SKM-1 (cell line): ENCODE measurements around the gene ITSN1.
"Not testable (repeated sequence)": the region's sequence is repeated elsewhere in the genome, so short reads cannot be mapped to it uniquely, and the experiment has no call there.

Source experiments
- DNase-seq: peaks from one replicate; lab custom pipeline; 2025; ENCODE audit not compliant: unreplicated experiment; lab: John Stamatoyannopoulos, UW

ITSN1 gene

DNA sequence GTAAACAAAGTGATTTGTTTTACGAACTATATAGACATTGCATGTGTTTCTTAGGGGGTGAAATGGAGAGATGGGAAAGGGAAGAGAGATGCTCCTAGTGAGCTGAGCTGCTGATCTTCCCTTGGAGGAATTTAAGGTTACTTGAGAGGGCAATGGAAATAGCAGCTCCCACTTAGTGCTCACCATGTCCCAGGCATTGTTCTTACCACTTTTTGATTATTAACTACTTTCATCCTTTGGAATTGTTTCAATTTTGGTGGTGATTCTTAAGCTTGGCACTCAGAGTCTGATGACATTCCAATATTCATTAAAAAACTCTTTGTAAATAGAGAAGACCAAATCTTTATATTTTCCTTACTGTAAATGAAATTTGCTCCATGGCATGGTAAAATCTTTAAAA lies 124.9 kb downstream of the ITSN1 start:
- no peak for DNase-seq

- DNase-seq: no peak
These were observed 125.7 kb downstream of the ITSN1 start for GRCh38 chr21:33767960-33768359.

GRCh38 chr21:33769057-33769456 lies 126.8 kb downstream of the ITSN1 start:
- DNase-seq: no peak

- no peak for DNase-seq
These were observed 128.2 kb downstream of the ITSN1 start for GRCh38 chr21:33770542-33770941.

DNA sequence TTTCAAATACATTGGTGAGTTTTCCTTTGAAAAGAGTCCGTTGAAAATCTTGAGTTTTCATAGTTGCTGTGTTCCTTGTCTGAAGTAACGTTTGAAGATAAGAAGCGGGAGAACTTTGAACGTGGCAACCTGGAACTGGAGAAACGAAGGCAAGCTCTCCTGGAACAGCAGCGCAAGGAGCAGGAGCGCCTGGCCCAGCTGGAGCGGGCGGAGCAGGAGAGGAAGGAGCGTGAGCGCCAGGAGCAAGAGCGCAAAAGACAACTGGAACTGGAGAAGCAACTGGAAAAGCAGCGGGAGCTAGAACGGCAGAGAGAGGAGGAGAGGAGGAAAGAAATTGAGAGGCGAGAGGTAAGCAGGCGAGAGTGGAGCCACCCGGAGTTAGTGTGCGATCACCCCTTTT lies 129.7 kb downstream of the ITSN1 start:
- DNase-seq: no peak

DNA sequence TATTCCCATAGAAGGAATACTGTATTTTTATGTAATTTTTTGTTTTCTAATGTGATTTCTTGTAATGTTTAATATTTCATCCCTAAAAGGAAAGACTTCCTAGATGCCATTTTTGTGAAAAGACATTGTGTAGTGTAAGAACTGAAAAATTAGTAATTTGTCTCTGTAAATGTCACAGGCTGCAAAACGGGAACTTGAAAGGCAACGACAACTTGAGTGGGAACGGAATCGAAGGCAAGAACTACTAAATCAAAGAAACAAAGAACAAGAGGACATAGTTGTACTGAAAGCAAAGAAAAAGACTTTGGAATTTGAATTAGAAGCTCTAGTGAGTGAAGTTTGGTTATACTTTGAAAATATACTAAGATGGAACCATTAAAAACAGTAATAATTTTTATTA lies 132.2 kb downstream of the ITSN1 start:
- DNase-seq: no peak

DNA sequence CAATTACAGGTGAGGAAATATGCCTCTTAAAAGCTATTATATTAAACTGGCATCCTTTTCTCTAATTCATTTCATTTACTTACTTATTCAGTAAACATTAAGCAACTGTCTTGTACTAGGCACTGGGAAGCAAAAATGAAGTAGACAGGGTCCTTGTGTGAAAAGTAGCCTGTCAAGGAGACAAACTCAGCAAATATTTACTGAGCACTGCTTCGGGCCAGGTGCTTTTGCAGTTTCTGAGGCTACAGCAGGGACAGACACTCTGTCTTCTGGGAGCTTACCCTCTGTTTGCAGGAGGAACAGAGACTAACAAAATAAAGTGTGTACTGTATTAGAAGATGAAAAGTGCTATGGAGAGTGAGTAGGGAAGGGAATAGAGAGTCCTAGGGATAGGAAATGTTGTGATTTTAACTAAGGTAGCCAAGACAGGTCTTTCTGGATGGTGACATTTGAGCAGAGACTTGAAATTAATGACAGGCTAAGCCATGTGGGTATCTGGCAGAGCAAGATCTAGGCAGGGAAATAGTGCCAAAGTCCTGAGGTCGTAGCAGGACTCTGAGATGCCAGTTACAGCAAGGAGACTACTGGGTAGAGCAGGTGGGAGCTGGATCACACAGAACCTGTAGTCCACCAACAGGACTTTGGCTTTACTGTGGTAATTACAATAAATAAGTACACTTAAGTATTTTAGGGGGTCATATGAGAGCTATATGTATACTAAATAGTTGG lies 133.0 kb downstream of the ITSN1 start:
- no peak for DNase-seq

- DNase-seq: no peak
These were observed 138.3 kb downstream of the ITSN1 start for GRCh38 chr21:33780631-33781030.

- no peak for DNase-seq
These were observed 138.8 kb downstream of the ITSN1 start for GRCh38 chr21:33781121-33781520.

DNA sequence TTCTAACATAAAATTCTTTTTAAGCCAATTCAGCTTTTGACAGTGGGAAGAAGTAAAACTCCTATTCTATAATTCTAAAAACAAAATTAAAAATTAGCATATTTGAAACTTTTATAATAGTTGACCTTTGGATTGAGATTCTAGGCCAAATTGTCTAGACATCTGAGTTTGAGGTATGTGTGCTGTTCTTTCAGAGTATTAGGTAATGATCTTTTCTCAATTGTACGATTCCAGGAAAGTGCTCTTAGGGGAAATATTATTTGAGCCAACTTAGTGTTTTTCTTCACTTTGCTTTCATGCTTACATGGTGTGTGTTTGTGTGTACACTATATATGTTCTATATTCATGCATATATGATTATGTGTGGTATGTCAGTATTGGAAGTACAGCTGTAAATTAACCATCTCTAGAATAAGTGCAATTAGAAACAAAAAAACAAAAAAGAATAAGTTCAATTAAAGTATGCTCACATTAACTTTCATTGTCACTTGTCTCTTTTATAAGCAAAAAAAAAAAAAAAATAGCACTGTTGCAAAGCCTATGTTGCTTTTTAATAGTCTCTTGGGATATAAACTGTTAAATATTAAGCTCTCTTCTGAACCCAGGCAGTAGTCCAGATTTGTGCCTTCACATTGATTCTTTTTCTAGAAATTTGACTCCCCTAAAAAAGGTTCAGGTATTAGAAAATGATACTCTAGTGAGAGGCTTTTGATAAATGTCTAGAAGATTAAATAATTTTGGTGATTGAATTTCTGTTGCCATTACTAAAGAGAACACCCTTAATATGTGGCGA lies 141.1 kb downstream of the ITSN1 start:
- no peak for DNase-seq

GRCh38 chr21:33787431-33787830 lies 145.1 kb downstream of the ITSN1 start:
- no peak for DNase-seq

- DNase-seq: not testable (repeated sequence)
These were observed 146.1 kb downstream of the ITSN1 start for GRCh38 chr21:33788438-33788837.

DNA sequence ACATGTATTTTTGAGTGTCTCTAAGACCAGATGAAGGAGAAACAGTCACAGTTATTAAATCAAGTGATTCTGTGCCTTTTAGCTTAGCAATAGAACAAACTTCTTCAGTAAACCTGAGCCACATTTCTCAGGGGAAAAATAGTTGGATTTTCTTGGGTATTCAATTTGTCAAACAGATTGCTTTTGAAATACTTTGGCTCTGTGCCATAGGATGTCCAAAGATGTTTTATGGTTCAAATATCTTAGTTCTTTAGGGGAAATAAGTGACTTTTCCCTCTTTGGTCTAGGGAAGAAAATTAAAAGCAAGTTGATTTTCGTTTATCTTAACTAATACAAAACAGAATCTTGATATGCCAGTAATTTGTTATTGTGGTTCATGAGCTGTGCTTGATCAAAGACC lies 147.4 kb downstream of the ITSN1 start:
- DNase-seq: no peak

GRCh38 chr21:33791073-33791472 lies 148.8 kb downstream of the ITSN1 start:
- no peak for DNase-seq

DNA sequence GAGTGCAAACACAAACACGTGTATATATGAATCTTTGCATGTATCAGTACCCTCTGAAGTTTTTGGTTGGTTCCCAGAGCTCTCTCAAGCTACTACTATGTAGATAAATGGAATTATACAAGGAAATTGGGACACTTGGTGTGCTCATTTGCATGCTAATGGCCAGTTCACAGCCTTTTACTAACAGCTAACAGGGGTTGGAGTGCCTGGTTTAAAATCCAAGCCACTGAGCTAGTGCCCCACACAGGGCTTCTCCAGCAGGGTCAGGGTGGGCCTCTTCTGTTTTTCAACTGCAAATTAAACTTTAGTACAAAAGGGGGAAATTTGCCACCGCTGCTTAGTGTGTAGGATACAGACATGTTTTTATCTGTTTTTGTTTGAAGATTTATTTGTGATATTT lies 152.3 kb downstream of the ITSN1 start:
- DNase-seq: no peak

DNA sequence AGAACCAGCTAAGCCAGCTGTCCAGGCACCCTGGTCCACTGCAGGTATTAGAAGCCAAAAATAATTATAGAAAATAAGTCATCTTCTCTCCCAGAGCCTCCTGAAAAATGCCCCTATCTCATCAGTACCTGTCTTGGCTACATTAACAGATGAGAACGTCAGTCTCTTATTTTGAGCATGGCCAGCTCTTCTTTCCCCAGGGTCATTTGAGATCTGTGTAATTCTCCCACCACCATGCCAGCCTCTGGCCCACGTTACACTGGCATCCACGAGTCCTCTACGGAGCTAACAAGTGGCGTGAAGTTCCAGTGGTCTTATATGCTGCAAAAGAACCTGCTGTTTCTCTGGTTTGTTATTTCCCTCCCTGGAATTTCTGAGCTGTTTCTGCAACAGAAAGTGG lies 155.3 kb downstream of the ITSN1 start:
- DNase-seq: no peak

- no peak for DNase-seq
These were observed 157.2 kb downstream of the ITSN1 start for GRCh38 chr21:33799378-33800090.

DNA sequence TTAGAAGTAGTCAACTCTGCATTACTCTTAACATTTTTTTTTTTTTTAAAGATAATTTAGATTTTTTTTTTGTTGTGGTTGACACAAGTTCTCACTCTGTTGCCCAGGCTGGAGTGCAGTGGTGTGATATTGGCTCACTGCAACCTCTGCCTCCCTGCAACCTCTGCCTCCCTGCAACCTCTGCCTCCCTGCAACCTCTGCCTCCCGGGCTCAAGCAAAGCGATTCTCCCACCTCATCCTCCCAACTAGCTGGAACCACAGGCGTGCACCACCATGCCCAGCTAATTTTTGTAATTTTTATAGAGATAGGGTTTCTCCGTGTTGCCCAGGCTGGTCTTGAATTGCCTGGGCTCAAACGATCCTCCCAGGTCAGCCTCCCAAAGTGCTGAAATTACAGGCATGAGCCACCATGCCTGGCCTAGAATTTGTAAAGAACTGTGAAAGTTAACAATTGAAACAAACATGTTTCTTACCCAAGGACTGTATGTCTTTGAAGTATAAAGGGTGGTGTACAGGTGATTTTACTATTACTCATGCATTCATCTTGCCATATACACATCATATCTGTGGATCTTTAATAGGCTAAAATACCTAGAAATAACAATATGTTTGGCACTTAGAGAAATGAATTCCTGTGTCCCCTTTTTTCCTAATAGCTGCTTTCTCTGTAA lies 158.6 kb downstream of the ITSN1 start:
- no peak for DNase-seq

DNA sequence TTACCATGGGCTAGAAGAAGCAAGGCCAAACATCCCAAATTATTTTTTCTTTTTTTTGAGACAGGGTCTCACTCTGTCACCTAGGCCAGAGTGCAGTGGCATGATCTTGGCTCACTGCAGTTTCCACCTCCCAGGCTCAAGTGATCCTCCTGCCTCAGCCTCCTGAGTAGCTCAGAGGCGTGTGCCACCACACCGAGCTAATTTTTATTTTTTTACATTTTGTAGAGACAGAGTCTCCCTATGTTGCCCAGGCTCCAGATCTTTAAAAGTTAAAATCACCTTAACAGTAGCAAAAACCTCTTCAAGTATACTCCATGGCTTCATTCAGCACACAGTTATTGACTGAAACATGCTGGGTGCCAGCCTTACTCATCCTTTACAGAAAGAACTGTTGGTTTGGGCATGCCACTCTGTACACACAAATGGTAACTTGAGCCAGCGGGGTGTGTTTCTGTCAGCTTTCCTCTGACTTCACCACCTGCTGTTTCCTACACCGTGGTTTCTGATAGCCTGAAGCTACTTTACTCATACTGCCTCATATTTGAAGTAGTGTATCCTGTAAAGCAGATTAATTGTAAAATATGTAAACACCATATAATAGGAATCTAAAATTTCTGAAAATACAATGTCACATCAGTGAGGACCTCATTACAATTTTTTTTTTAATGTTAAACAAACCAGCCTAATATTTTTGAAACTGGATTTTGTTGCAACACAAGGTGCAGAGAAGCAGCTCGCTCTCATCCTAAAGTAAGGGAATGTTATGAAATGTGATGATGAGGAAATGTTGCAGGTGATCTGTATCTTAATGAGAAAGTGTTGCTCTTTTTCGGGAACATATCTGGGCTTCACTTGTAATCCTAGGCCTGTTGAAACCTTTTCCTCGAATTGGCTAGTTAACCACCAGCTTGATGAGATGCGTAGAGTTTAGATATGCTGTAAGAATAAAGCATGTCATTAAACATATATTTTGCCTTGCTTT lies 159.4 kb downstream of the ITSN1 start:
- no peak for DNase-seq

- no peak for DNase-seq
These were observed 160.2 kb downstream of the ITSN1 start for GRCh38 chr21:33802481-33802880.
